GM21825 (cell line): Measurements from ENCODE around the gene NF1.
"Not testable (repeated sequence)": the region's sequence is repeated elsewhere in the genome, so short reads cannot be mapped to it uniquely, and the experiment has no call there.

Experiments used
- ATAC-seq: cut with Tn5 transposase; IDR thresholded peaks from one replicate; pipeline ENCODE4 v1.9.1; 2021; ENCODE audit warnings: mild to moderate bottlenecking, moderate library complexity; ENCODE audit not compliant: unreplicated experiment

The NF1 gene

DNA sequence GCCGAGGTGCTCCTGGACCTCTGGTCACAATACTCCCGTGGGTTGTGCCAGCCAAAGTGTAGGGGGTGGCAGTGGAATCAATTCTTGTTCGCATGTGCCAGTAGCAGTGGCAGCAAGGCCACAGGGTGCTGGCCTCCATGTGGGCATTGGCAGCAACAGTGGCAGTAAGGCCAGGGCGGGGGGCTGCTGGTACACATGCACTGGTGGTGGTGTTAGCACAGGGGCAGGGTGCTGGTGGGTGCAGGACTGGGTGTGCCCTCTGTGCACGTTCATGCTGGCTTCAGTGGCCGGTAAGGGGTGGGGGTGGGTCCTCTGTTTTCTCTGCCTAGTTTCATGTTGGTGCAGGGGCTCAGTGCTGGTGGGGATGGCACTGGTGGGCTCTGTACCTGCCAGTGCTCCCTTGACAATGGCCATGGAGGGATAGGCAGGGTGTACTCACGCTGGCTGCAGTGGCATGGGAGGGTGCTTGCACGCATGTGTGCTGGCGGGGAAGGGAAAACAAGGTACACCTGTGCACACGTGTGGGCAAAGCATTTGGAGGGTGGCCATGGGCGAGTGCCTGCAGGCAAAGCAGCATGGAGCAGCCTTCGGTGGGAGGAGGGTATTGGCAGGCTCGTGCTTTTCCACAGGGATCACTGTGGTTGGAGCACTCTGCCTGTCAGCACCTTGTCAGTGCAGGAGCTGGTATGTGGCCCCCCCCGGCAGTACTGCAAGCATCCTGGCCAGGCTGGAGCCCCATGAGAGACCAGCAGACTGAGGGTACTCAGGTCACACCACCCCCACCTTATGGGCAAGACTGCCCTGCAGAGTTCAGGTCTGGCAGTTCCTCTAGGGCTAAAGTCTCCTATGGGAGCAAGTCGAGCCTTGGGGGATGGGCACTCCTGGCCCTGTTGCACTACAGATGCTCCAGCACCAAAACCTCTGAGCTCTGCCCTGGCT, 35.8 kb downstream of the NF1 start:
- no peak for ATAC-seq

GRCh38 chr17:31131299-31131698, 36.5 kb downstream of the NF1 start:
- no peak for ATAC-seq

- no peak for ATAC-seq
These were observed 38.2 kb downstream of the NF1 start for GRCh38 chr17:31132977-31133376.

DNA sequence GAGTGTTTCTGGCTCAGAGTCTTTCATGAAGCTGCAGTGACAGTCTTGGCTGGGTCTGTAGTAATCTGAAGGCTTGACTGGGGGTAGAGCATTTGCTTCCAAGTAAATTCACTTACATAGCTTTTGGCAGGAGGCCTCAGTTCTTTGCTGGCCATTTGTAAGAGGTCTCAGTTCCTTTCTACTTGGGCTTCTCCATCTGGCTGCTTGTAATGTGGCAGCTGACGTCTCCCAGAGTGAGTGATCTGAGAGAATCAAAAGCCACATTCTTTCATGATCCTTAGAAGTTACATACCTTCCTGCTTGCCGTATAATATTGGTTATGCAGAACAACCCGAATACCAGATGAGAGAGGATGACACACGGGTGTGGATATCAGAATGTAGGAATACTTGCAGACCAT, 39.8 kb downstream of the NF1 start:
- ATAC-seq = no peak

GRCh38 chr17:31136319-31136718, 41.5 kb downstream of the NF1 start:
- ATAC-seq = no peak

DNA sequence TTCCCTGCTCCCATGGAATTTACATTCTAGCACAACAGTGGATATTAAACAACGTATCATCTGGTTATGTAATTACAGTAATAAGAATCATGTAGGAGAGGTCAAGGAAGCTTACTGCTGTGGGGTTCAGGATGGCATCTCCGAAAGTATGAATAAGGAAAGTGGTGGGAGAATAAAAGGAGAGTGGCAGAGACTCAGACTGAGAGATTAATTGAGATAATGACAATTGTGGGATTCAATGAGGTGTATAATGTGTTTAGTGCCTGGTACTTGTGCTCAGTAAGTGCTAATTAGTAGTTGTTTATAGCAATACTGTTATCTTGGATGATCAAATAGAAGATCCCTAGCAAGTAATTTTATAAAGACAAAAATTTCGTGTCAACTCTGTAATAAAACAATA, 45.3 kb downstream of the NF1 start:
- no peak for ATAC-seq

GRCh38 chr17:31144428-31144827, 49.7 kb downstream of the NF1 start:
- no peak for ATAC-seq

- no peak for ATAC-seq
These were observed 50.1 kb downstream of the NF1 start for GRCh38 chr17:31144836-31145235.

GRCh38 chr17:31147507-31148202, 52.9 kb downstream of the NF1 start:
- ATAC-seq = no peak

GRCh38 chr17:31148205-31148604, 53.4 kb downstream of the NF1 start:
- ATAC-seq = no peak

DNA sequence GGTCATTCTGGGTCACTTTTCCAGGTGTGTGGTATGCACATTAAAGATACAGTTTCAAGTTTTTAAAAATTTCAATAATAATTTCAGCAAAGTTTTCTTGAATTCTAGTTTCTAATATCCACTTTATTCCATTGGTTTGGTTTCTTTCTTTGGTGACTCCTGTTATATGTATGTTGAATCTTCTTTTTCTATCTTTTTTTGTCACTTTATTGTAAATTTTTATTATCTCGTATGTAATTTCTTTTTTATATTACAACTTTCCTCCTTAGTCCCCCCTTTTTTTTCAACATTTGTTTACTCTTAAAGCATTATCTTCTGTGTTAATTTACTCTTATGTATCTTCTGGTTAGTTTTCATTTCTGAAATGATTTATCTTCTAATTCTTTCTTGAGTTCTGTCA, 57.5 kb downstream of the NF1 start:
- ATAC-seq = no peak

GRCh38 chr17:31155208-31155810, 60.5 kb downstream of the NF1 start:
- ATAC-seq = no peak

GRCh38 chr17:31156326-31156725, 61.5 kb downstream of the NF1 start:
- no peak for ATAC-seq

DNA sequence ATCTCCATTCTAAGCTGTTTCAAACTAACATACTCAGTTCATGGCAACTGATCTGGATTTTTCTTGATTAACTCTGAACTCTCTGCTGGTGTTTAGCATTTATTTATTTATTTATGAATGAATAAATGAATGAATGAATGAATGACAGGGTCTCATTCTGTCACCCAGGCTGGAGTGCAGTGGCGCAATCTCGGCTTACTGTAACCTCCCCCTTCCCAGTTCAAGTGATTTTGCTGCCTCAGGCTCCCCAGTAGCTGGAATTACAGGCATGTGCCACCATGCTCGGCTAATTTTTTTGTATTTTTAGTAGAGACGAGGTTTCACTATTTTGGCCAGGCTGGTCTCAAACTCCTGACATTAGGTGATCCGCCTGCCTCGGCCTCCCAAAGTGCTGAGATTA, 62.1 kb downstream of the NF1 start:
- not testable (repeated sequence) for ATAC-seq

GRCh38 chr17:31158746-31159377, 64.1 kb downstream of the NF1 start:
- no peak for ATAC-seq

DNA sequence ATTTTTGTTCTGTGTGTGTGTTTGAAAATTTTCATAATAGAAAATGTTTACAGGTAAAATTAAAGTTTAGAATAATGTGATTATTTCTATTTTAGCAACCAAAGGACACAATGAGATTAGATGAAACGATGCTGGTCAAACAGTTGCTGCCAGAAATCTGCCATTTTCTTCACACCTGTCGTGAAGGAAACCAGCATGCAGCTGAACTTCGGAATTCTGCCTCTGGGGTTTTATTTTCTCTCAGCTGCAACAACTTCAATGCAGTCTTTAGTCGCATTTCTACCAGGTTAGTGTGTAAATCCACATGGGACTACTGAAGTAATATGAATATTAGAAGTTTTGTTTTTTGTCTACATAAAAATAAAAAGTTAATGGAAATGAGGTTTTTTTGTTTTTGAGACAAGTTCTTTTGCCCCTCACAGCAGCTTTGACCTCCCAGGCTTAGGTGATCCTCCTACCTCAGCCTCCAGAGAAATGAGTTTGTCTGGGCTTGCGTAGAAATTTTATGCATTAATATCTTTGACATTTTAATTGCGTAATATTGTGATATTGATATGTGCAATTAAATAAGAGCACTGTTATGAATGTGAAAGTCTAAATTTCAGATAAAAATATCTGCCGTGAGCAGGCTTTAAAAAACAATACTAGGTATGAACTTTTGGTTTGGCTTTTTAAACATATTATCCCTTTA, 68.5 kb downstream of the NF1 start:
- ATAC-seq = no peak

DNA sequence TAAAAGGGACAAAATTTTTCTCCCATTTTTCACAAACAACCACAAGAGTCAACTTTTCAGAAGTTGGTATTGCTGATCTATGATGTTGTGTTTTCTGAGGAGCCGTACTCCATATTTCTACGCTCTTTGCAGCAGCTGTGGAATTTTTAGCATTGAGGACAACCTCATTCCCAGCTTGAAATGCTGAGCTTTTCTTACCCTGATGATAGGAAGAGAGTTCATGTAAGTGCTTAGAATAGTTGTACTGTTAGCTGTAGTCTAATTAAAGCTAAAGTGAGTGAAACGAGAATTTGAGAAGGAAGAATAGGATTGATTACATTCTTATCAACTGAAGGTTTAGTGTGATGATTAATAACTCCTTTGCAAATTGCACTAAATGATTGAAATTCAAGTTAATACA, 72.3 kb downstream of the NF1 start:
- ATAC-seq = no peak

DNA sequence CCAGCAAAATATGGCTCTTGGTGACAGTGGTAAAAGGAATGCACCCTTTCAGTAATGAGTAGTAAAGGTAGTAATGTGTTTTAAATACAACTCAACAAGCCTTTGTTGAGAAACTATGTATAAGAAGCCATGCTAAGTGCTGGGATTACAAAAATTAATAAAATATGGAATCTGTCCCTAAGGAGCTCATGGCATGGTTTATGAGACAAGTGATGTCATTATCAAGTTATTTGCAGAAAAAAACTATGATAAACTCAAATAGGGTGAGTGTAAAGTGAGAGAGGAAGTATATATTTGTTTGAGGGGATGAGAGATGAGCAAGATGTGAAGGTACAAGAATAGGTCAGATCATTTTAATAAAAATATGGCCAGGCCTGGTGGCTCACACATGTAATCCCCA, 76.9 kb downstream of the NF1 start:
- ATAC-seq = no peak

DNA sequence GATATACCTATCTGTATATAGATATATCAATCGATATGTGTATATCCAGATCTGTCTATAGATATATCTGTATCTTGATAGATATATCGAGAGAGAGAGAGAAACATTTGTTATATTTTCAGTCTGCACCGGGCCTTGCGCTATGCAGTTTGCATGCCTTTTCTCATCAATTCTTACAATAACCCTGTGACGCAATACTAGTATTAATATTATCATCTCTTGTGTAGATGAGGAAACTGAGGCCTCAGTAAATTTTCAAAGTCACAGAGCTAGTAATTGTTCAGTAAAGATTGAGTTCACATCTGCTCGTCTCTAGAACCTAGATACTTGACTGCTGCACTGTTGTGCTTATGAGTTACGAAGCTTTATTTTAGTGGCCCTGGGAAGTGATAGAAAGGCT, 77.6 kb downstream of the NF1 start:
- no peak for ATAC-seq

- no peak for ATAC-seq
These were observed 79.4 kb downstream of the NF1 start for GRCh38 chr17:31174215-31174614.

- ATAC-seq = no peak
These were observed 80.5 kb downstream of the NF1 start for GRCh38 chr17:31175237-31175636.
